ENCODE results near the gene ANK2.

Gene ANK2

GRCh38 chr4:113293043-113293560, 243.6 kb downstream of the ANK2 start:
- FAIRE-seq: no peak

- no peak for FAIRE-seq
Observed at GRCh38 chr4:113293674-113294073, 244.2 kb downstream of the ANK2 start.

- FAIRE-seq: peak; percentile 82
Observed at GRCh38 chr4:113294908-113295307, 245.5 kb downstream of the ANK2 start.

- FAIRE-seq: no peak
Observed at GRCh38 chr4:113300471-113300928, 251.0 kb downstream of the ANK2 start.

- FAIRE-seq: no peak
Observed at GRCh38 chr4:113302051-113302450, 252.6 kb downstream of the ANK2 start.

- no peak for FAIRE-seq
Observed at GRCh38 chr4:113303315-113303714, 253.9 kb downstream of the ANK2 start.

GRCh38 chr4:113311047-113311446, 261.6 kb downstream of the ANK2 start:
- FAIRE-seq: no peak

GRCh38 chr4:113312529-113312928, 263.1 kb downstream of the ANK2 start:
- FAIRE-seq: no peak

GRCh38 chr4:113314426-113314825, 265.0 kb downstream of the ANK2 start:
- FAIRE-seq: peak; percentile 81

GRCh38 chr4:113316879-113317278, 267.4 kb downstream of the ANK2 start:
- FAIRE-seq: no peak

- no peak for FAIRE-seq
Observed at GRCh38 chr4:113317523-113317922, 268.1 kb downstream of the ANK2 start.

- FAIRE-seq: no peak
Observed at GRCh38 chr4:113322736-113323135, 273.3 kb downstream of the ANK2 start.

- peak; percentile 45 for FAIRE-seq
Observed at GRCh38 chr4:113325876-113326615, 276.6 kb downstream of the ANK2 start.

GRCh38 chr4:113327494-113327893, 278.0 kb downstream of the ANK2 start:
- no peak for FAIRE-seq

GRCh38 chr4:113328514-113328913, 279.1 kb downstream of the ANK2 start:
- no peak for FAIRE-seq

GRCh38 chr4:113330200-113330599, 280.7 kb downstream of the ANK2 start:
- FAIRE-seq: no peak

- no peak for FAIRE-seq
Observed at GRCh38 chr4:113331811-113332210, 282.4 kb downstream of the ANK2 start.

- FAIRE-seq: no peak
Observed at GRCh38 chr4:113332701-113333100, 283.2 kb downstream of the ANK2 start.

GRCh38 chr4:113335746-113336145, 286.3 kb downstream of the ANK2 start:
- FAIRE-seq: no peak

GRCh38 chr4:113336556-113336955, 287.1 kb downstream of the ANK2 start:
- FAIRE-seq: no peak

- no peak for FAIRE-seq
Observed at GRCh38 chr4:113339430-113339813, 290.0 kb downstream of the ANK2 start.

- FAIRE-seq: peak; percentile 30
Observed at GRCh38 chr4:113344100-113344499, 294.6 kb downstream of the ANK2 start.

- FAIRE-seq: no peak
Observed at GRCh38 chr4:113347245-113347644, 297.8 kb downstream of the ANK2 start.

- no peak for FAIRE-seq
Observed at GRCh38 chr4:113349430-113349829, 300.0 kb downstream of the ANK2 start.

- FAIRE-seq: no peak
Observed at GRCh38 chr4:113350576-113350975, 301.1 kb downstream of the ANK2 start.

Data from islet of Langerhans (tissue), 1 donor.